ENCODE measurements around the gene NR2F1-AS1. TPM values are rescaled to one million over a fixed set of nuclear protein-coding genes. Genes with fewer than 3 reads are reported as not detected.
"Not testable (repeated sequence)": the region's sequence is repeated elsewhere in the genome, so short reads cannot be mapped to it uniquely, and the experiment has no call there.

The NR2F1-AS1 gene
- total and polyA plus RNA-seq, 3 experiments from 2014 or later: not detected

GRCh38 chr5:93403141-93403928 lies 177.7 kb downstream of the NR2F1-AS1 start:
- Mint-ChIP-seq H3K27ac (no peak overlapping the region), H3K36me3 (no peaks in the 10 kb centered on the region), H3K27me3 (peaks cover 0 to 15% of the 10 kb centered on the region in 2 donors), H3K4me1 (no peaks in the 10 kb centered on the region), H3K9me3 (peaks cover 0 to 4% (median 0%) of the 10 kb centered on the region in 5 donors), H3K4me3 (no peak overlapping the region)
- H3K27me3 ChIP-seq (ENCODE audit: insufficient read depth, low read length, poor library complexity, severe bottlenecking): no peaks in the 10 kb centered on the region
- no peak overlapping the region for H3K27ac ChIP-seq (ENCODE audit: low read depth, low read length)
- ChIA-PET POLR2A (no interaction called here), CTCF (no interaction called here)
- H3K4me3 ChIP-seq (ENCODE audit: low read length): no peak overlapping the region
- no peaks in the 10 kb centered on the region for H3K36me3 ChIP-seq (ENCODE audit: insufficient read depth, low read length)
- no peak for DNase-seq
- no peaks in the 10 kb centered on the region for H3K4me1 ChIP-seq (ENCODE audit: insufficient read depth, low read length)
- H3K9me3 ChIP-seq (ENCODE audit: low read length): no peaks in the 10 kb centered on the region

GRCh38 chr5:93402451-93402850 lies 178.6 kb downstream of the NR2F1-AS1 start:
- Histone ChIP-seq H3K27ac (ENCODE audit: low read depth, low read length) (no peak overlapping the region), H3K36me3 (ENCODE audit: insufficient read depth, low read length) (no peaks in the 10 kb centered on the region), H3K9me3 (ENCODE audit: low read length) (no peaks in the 10 kb centered on the region), H3K4me3 (ENCODE audit: low read length) (no peak overlapping the region), H3K4me1 (ENCODE audit: insufficient read depth, low read length) (no peaks in the 10 kb centered on the region), H3K27me3 (ENCODE audit: insufficient read depth, low read length, poor library complexity, severe bottlenecking) (no peaks in the 10 kb centered on the region)
- POLR2A ChIA-PET: no interaction called here
- H3K9me3 Mint-ChIP-seq: peaks cover 0 to 4% (median 0%) of the 10 kb centered on the region in 5 donors
- no peak overlapping the region for H3K27ac Mint-ChIP-seq
- no peaks in the 10 kb centered on the region for H3K36me3 Mint-ChIP-seq
- peaks cover 0 to 15% of the 10 kb centered on the region in 2 donors for H3K27me3 Mint-ChIP-seq
- no peak overlapping the region for H3K4me3 Mint-ChIP-seq
- CTCF ChIA-PET: no interaction called here
- H3K4me1 Mint-ChIP-seq: no peaks in the 10 kb centered on the region
- no peak for DNase-seq

GRCh38 chr5:93401634-93402213 lies 179.3 kb downstream of the NR2F1-AS1 start:
- Histone ChIP-seq H3K36me3 (ENCODE audit: insufficient read depth, low read length) (no peaks in the 10 kb centered on the region), H3K27me3 (ENCODE audit: insufficient read depth, low read length, poor library complexity, severe bottlenecking) (no peaks in the 10 kb centered on the region), H3K9me3 (ENCODE audit: low read length) (no peaks in the 10 kb centered on the region), H3K27ac (ENCODE audit: low read depth, low read length) (no peak overlapping the region), H3K4me1 (ENCODE audit: insufficient read depth, low read length) (no peaks in the 10 kb centered on the region), H3K4me3 (ENCODE audit: low read length) (no peak overlapping the region)
- no peaks in the 10 kb centered on the region for H3K4me1 Mint-ChIP-seq
- POLR2A ChIA-PET: no interaction called here
- H3K36me3 Mint-ChIP-seq: no peaks in the 10 kb centered on the region
- H3K4me3 Mint-ChIP-seq: no peak overlapping the region
- H3K9me3 Mint-ChIP-seq: peaks cover 0 to 5% (median 0%) of the 10 kb centered on the region in 5 donors
- H3K27me3 Mint-ChIP-seq: peaks cover 0 to 15% of the 10 kb centered on the region in 2 donors
- no peak for DNase-seq
- CTCF ChIA-PET: no interaction called here
- H3K27ac Mint-ChIP-seq: no peak overlapping the region

GRCh38 chr5:93399675-93400074 lies 181.3 kb downstream of the NR2F1-AS1 start:
- Mint-ChIP-seq H3K36me3 (no peaks in the 10 kb centered on the region), H3K9me3 (peaks cover 0 to 8% (median 4%) of the 10 kb centered on the region in 5 donors), H3K4me1 (no peaks in the 10 kb centered on the region), H3K4me3 (no peak overlapping the region), H3K27ac (no peak overlapping the region), H3K27me3 (peaks cover 3 to 15% of the 10 kb centered on the region in 2 donors)
- no peak overlapping the region for H3K4me3 ChIP-seq (ENCODE audit: low read length)
- no peaks in the 10 kb centered on the region for H3K9me3 ChIP-seq (ENCODE audit: low read length)
- ChIA-PET POLR2A (no interaction called here), CTCF (no interaction called here)
- H3K4me1 ChIP-seq (ENCODE audit: insufficient read depth, low read length): no peaks in the 10 kb centered on the region
- no peaks in the 10 kb centered on the region for H3K36me3 ChIP-seq (ENCODE audit: insufficient read depth, low read length)
- H3K27ac ChIP-seq (ENCODE audit: low read depth, low read length): no peak overlapping the region
- DNase-seq: no peak
- H3K27me3 ChIP-seq (ENCODE audit: insufficient read depth, low read length, poor library complexity, severe bottlenecking): no peaks in the 10 kb centered on the region

GRCh38 chr5:93395971-93396379 lies 185.0 kb downstream of the NR2F1-AS1 start:
- Mint-ChIP-seq H3K4me3 (no peak overlapping the region), H3K4me1 (no peaks in the 10 kb centered on the region), H3K27ac (no peak overlapping the region), H3K36me3 (no peaks in the 10 kb centered on the region), H3K27me3 (peaks cover 0 to 3% of the 10 kb centered on the region in 2 donors), H3K9me3 (peaks cover 0 to 13% (median 7%) of the 10 kb centered on the region in 5 donors)
- ChIA-PET POLR2A (no interaction called here), CTCF (no interaction called here)
- Histone ChIP-seq H3K4me3 (ENCODE audit: low read length) (no peak overlapping the region), H3K36me3 (ENCODE audit: insufficient read depth, low read length) (no peaks in the 10 kb centered on the region), H3K4me1 (ENCODE audit: insufficient read depth, low read length) (no peaks in the 10 kb centered on the region), H3K9me3 (ENCODE audit: low read length) (no peaks in the 10 kb centered on the region), H3K27me3 (ENCODE audit: insufficient read depth, low read length, poor library complexity, severe bottlenecking) (no peaks in the 10 kb centered on the region), H3K27ac (ENCODE audit: low read depth, low read length) (no peak overlapping the region)
- DNase-seq: no peak

GRCh38 chr5:93395010-93395409 lies 186.0 kb downstream of the NR2F1-AS1 start:
- no peak overlapping the region for H3K27ac Mint-ChIP-seq
- Histone ChIP-seq H3K27me3 (ENCODE audit: insufficient read depth, low read length, poor library complexity, severe bottlenecking) (no peaks in the 10 kb centered on the region), H3K4me3 (ENCODE audit: low read length) (no peak overlapping the region), H3K4me1 (ENCODE audit: insufficient read depth, low read length) (no peaks in the 10 kb centered on the region), H3K9me3 (ENCODE audit: low read length) (no peaks in the 10 kb centered on the region), H3K27ac (ENCODE audit: low read depth, low read length) (no peak overlapping the region), H3K36me3 (ENCODE audit: insufficient read depth, low read length) (no peaks in the 10 kb centered on the region)
- CTCF ChIA-PET: no interaction called here
- POLR2A ChIA-PET: no interaction called here
- H3K4me3 Mint-ChIP-seq: no peak overlapping the region
- H3K4me1 Mint-ChIP-seq: no peaks in the 10 kb centered on the region
- H3K27me3 Mint-ChIP-seq: peaks cover 0 to 3% of the 10 kb centered on the region in 2 donors
- no peaks in the 10 kb centered on the region for H3K36me3 Mint-ChIP-seq
- DNase-seq: no peak
- peaks cover 0 to 13% (median 6%) of the 10 kb centered on the region in 5 donors for H3K9me3 Mint-ChIP-seq

GRCh38 chr5:93394301-93394700 lies 186.7 kb downstream of the NR2F1-AS1 start:
- H3K27me3 Mint-ChIP-seq: peaks cover 0 to 3% of the 10 kb centered on the region in 2 donors
- ChIA-PET CTCF (no interaction called here), POLR2A (no interaction called here)
- no peak for DNase-seq
- no peaks in the 10 kb centered on the region for H3K4me1 Mint-ChIP-seq
- peaks cover 0 to 13% (median 4%) of the 10 kb centered on the region in 5 donors for H3K9me3 Mint-ChIP-seq
- H3K4me1 ChIP-seq (ENCODE audit: insufficient read depth, low read length): no peaks in the 10 kb centered on the region
- H3K27me3 ChIP-seq (ENCODE audit: insufficient read depth, low read length, poor library complexity, severe bottlenecking): no peaks in the 10 kb centered on the region
- H3K4me3 ChIP-seq (ENCODE audit: low read length): no peak overlapping the region
- no peaks in the 10 kb centered on the region for H3K36me3 ChIP-seq (ENCODE audit: insufficient read depth, low read length)
- no peak overlapping the region for H3K4me3 Mint-ChIP-seq
- H3K9me3 ChIP-seq (ENCODE audit: low read length): no peaks in the 10 kb centered on the region
- no peak overlapping the region for H3K27ac Mint-ChIP-seq
- no peak overlapping the region for H3K27ac ChIP-seq (ENCODE audit: low read depth, low read length)
- no peaks in the 10 kb centered on the region for H3K36me3 Mint-ChIP-seq

GRCh38 chr5:93391169-93391568 lies 189.8 kb downstream of the NR2F1-AS1 start:
- H3K27me3 ChIP-seq (ENCODE audit: insufficient read depth, low read length, poor library complexity, severe bottlenecking); H3K4me3 ChIP-seq (ENCODE audit: low read length); H3K9me3 Mint-ChIP-seq; H3K27ac ChIP-seq (ENCODE audit: low read depth, low read length); DNase-seq; H3K4me1 ChIP-seq (ENCODE audit: insufficient read depth, low read length); H3K27ac Mint-ChIP-seq; H3K4me3 Mint-ChIP-seq; H3K9me3 ChIP-seq (ENCODE audit: low read length); H3K27me3 Mint-ChIP-seq; H3K36me3 ChIP-seq (ENCODE audit: insufficient read depth, low read length); H3K4me1 Mint-ChIP-seq; CTCF ChIA-PET; POLR2A ChIA-PET; H3K36me3 Mint-ChIP-seq: not testable (repeated sequence)
